HG02938 (cell line): Measurements from ENCODE around the gene MARK2.

Experiments
- ATAC-seq: cut with Tn5 transposase; IDR thresholded peaks from one replicate; pipeline ENCODE4 v1.9.1; 2021; ENCODE audit warnings: mild to moderate bottlenecking, moderate library complexity; ENCODE audit not compliant: unreplicated experiment

MARK2 gene

GRCh38 chr11:63829823-63830489 lies 9.0 kb upstream of the MARK2 start:
- no peak for ATAC-seq

GRCh38 chr11:63831326-63831725 lies 7.6 kb upstream of the MARK2 start:
- ATAC-seq = no peak

- ATAC-seq = no peak
Observed at GRCh38 chr11:63832336-63832735, 6.6 kb upstream of the MARK2 start.

GRCh38 chr11:63833048-63833447 lies 5.9 kb upstream of the MARK2 start:
- no peak for ATAC-seq

GRCh38 chr11:63834535-63835157 lies 4.3 kb upstream of the MARK2 start:
- ATAC-seq = no peak

GRCh38 chr11:63835158-63835545 lies 3.8 kb upstream of the MARK2 start:
- ATAC-seq = no peak

GRCh38 chr11:63837027-63837688 lies 1.8 kb upstream of the MARK2 start:
- no peak for ATAC-seq

- ATAC-seq = no peak
Observed at GRCh38 chr11:63837739-63838138, 1.2 kb upstream of the MARK2 start.

- no peak for ATAC-seq
Observed at GRCh38 chr11:63838150-63838677, 696 bp upstream of the MARK2 start.

GRCh38 chr11:63839508-63840355 lies 822 bp downstream of the MARK2 start:
- ATAC-seq = peak; percentile 6

GRCh38 chr11:63840356-63841060 lies 1.6 kb downstream of the MARK2 start:
- ATAC-seq = no peak

GRCh38 chr11:63841554-63841953 lies 2.6 kb downstream of the MARK2 start:
- ATAC-seq = no peak

GRCh38 chr11:63843041-63843440 lies 4.1 kb downstream of the MARK2 start:
- ATAC-seq = no peak

- no peak for ATAC-seq
Observed at GRCh38 chr11:63844836-63845235, 5.9 kb downstream of the MARK2 start.

GRCh38 chr11:63845303-63845702 lies 6.4 kb downstream of the MARK2 start:
- ATAC-seq = no peak

GRCh38 chr11:63845911-63846310 lies 7.0 kb downstream of the MARK2 start:
- no peak for ATAC-seq

- no peak for ATAC-seq
Observed at GRCh38 chr11:63846897-63847296, 8.0 kb downstream of the MARK2 start.

- no peak for ATAC-seq
Observed at GRCh38 chr11:63847363-63847762, 8.5 kb downstream of the MARK2 start.

- no peak for ATAC-seq
Observed at GRCh38 chr11:63849691-63850090, 10.8 kb downstream of the MARK2 start.

- ATAC-seq = no peak
Observed at GRCh38 chr11:63850920-63851319, 12.0 kb downstream of the MARK2 start.

GRCh38 chr11:63851364-63851763 lies 12.5 kb downstream of the MARK2 start:
- ATAC-seq = no peak
